ENCODE measurements around the gene MUC20.
"Not testable (repeated sequence)": the region's sequence is repeated elsewhere in the genome, so short reads cannot be mapped to it uniquely, and the experiment has no call there.

Gene MUC20

DNA sequence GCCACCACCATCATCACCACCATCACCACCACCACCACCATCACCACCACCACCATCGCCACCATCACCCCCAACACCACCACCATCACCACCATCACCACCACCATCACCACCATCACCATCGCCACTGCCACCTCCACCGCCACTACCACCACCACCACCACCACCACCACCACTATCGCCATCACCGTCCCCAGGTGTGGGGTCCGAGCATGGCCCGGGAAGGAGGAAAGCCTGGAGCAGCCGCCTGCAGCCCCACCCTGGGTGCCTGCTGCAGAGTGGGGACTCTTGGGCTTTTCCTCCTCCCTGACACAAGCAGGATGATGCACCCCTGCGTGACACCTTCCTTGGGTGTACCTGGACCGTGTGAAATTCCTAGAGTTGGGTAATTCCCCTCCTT is 47.0 kb downstream of the MUC20 start:
- FAIRE-seq (no peak), DNase-seq (ENCODE audit: insufficient read length, low spot score) (no peak)

DNA sequence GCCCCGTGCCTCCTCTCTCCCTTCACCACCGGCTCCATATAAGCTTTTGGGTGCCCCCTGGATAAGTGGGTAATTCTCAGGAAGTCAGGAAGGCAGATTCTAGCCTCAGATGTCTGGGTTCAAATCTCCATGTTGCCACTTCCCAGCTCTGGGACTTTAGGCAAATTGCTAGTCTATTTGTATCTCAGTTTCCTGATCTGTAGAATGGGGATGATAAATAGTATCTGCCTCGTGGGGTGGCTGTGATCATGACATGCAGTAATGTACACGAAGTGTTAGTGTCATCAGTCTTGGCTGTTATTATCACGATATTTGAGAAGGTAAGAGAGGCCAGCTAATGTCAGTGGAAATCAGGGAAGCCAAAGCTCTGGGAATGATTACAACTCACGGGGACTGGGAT is 47.6 kb downstream of the MUC20 start:
- DNase-seq (ENCODE audit: insufficient read length, low spot score), result no peak
- FAIRE-seq, result no peak

DNA sequence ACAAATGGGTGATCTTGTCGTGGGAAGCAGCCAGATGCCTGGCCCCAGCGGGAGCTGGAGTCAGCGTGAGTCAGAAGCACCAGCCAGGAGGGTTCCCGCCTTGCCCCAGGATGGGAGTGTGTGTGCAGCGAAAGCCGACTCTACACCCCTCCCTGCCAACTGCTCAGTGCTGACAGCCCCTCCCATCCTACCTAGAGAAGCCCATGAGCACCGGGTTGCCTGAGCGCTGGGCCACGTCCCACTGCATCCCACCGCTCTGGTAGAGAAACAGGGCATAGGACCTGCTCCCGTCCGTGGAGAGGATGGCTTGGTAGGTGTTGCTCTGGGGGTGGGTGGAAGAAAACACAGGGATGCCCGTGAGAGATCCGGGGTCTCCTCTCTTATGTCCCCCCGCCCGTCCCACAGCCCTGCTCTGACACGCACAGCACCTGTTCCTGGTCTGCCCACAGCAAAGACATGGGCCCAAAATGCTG is 48.1 kb downstream of the MUC20 start:
- DNase-seq (ENCODE audit: insufficient read length, low spot score) (no peak), FAIRE-seq (no peak)

DNA sequence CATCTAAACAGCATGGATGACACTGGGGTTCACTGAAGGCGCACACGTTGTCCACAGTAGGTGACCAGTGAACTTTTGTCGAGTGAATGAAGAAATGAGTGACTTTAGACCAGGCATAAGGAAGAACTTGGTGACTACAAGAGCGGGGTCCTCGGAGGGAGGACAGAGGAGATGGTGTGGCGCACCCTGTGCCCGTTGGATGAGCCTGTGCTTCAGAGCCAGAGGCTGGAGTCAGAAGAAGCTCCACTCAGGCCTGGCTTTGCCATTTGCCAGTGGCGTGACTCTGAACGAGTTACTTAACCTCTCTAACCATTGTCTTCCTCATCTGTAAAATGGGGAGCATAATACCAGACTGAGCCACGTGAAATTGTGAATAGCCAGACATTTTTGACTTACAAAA is 48.8 kb downstream of the MUC20 start:
- no peak for DNase-seq (ENCODE audit: insufficient read length, low spot score)
- no peak for FAIRE-seq

DNA sequence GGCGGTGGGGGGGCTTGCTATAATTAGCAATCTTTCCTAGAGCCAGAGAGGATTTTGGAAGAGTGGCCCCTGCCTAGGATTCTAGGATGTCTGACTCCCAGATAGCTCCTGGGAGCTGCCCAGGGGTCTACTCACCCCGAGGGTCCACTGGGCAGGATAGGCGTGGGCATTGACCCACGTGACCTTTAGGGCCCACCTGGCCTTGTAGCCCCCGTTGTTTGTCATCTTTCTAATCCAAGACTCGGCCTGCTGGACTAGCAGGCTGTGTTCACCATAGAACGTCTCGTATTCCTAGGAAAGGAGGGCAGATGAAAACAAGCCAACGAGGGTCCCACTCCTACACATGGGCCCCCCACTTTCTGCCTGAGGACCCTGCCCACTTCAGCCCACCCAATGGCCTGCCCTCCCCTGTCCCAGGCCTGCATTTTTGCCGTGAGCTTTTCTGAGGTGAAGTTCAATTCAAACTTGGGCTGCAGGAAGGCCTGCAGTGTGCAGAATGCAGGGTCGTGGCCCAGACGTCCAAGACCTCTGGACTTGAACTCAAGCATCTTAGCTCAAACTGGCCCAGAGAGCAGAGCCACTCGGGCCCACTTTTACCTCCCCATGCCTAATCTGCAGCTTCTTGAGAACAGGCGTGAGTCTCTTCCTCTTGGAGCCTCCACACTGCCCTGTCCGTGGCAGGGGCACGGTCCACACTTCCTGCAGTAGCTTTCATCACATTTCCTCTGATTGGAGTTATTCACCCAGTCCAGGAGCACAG is 49.5 kb downstream of the MUC20 start:
- no peak for FAIRE-seq

DNA sequence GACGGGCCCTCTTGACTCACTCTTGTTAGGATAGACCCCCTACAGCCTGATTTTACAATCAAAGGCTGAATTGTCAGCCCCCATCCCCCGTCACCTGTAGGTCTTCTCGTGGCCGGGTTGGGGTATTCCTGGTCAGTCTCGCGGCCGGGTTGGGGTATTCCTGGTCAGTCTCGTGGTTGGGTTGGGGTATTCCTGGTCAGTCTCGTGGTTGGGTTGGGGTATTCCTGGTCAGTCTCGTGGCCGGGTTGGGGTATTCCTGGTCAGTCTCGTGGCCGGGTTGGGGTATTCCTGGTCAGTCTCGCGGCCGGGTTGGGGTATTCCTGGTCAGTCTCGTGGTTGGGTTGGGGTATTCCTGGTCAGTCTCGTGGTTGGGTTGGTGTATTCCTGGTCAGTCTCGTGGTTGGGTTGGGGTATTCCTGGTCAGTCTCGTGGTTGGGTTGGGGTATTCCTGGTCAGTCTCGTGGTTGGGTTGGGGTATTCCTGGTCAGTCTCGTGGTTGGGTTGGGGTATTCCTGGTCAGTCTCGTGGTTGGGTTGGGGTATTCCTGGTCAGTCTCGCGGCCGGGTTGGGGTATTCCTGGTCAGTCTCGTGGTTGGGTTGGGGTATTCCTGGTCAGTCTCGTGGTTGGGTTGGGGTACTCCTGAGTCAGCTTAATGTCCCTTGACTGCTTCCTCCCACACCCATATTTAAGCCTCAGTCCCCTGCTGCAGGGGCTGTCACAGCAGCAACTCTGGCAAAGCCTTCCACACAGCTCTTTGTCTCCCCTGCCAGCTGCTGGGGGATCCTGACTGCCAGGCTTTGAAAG is 50.3 kb downstream of the MUC20 start:
- not testable (repeated sequence) for DNase-seq (ENCODE audit: insufficient read length, low spot score); FAIRE-seq

More for the DNA sequence above, 49.5 kb downstream of the MUC20 start:
- DNase-seq (ENCODE audit: insufficient read length, low spot score), result no peak

DNA sequence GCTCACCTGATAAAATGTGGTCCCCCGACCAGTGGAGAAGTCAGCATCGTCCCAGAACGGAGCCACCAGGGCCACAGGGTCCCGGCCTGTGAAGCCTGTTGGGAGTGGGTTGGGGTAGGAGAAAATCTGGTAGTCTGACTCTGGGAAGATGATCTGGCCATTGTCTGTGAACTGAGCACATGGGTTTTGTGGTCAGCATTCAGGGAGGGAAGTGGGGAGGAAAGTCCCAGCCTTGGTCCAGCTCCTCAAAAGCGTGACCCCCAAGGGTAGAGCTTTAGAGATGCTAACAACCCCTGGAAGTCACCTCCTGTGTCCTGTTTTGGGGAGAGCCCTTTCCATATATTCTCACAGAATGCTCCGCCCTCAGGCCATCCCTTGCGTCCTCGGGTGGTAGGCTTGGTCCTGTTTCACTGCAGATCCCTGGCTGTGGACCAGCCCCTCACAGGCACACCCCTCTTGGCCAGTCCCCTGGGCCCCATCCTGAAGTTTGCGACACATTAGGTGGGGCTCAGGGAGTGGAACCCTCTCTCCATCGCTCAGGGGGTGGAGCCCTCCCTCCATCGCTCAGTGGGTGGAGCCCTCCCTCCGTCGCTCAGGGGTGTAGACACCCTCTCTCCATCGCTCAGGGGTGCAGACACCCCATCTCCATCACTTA is 51.0 kb downstream of the MUC20 start:
- FAIRE-seq (no peak), DNase-seq (ENCODE audit: insufficient read length, low spot score) (no peak)

DNA sequence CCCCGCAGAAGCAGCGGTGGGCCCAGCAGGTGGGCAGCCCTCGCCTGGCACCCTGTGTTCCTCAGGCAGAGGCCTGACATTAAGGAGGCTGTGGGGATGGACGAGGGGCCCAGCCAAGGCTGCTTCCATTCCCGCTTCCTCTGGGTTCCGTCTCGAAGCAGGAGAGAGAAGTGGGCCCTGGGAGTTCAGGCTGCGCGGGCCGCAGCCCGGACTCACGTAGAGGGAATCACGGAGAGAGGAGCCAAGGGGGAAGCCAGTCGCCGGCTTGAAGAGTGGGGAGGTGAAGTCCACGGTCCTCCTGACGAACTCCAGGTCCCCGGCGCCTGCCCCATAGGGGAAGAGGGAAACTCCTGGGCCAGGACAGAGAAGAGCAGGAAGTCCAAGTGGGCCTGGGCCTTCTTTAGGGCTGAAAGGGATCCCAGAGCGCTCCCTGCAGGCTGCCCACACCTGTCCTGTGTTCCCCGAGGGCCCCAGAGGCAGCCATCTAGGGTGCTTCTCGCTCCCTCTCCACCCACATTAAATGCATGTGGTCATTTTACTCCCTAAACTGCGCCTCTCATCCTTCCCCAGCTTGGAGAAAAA is 53.3 kb downstream of the MUC20 start:
- DNase-seq (ENCODE audit: insufficient read length, low spot score) (no peak), FAIRE-seq (no peak)

DNA sequence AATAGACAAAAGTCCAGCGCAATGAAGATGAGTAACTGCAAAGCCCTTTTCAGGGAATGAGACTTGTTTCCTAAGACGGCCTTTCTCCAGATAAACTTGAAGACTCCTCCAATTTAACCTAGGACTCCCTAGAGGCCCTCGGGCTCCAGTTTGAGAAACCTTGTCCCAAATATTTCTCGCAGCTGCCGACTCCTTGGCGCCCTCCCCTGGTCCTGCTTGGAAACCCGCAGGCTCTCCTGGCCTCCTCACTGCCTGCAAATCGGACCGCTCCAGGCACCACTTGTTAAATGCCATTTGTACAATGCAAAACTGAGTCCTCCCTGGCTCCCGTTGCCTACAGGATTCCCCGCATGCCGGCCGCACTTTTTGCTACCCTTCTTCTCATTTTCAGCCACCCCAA is 54.1 kb downstream of the MUC20 start:
- DNase-seq (ENCODE audit: insufficient read length, low spot score), result no peak
- no peak for FAIRE-seq

DNA sequence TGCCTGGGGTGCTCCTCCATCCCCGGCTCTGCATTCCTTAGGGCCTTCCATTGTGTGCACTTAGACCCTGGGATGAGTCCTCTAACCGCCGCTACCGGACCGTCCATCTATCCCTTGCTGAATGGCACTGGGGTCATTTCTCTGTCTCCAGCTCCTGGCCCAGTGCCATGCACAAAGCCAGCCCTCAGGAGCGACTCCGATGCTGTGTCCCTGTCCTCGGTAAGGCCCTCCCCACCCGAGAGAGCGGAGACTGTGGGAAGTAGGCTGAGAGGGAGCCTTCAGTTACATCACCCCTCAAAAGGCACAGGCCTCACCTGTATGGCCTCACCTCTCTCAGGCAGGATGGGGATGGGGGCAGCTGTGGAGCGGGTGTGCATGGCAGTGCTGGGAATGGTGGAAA is 57.2 kb downstream of the MUC20 start:
- no peak for FAIRE-seq
- no peak for DNase-seq (ENCODE audit: insufficient read length, low spot score)

DNA sequence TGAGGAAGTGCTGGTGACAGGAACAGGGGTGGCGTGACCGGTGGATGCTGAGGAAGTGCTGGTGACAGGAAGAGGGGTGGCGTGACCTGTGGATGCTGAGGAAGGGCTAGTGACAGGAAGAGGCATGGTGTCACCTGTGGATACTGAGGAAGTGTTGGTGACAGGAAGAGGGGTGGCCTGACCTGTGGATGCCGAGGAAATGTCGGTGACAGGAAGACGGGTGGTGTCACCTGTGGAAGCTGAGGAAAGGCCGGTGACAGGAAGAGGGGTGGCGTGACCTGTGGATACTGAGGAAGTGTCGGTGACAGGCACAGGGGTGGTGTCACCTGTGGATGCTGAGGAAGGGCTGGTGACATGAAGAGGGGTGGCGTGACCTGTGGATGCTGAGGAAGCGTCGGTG is 60.5 kb downstream of the MUC20 start:
- FAIRE-seq; DNase-seq (ENCODE audit: insufficient read length, low spot score): not testable (repeated sequence)
